Suprapubic skin (tissue), 4 donors: ENCODE results near the gene CCS.

ENCODE experiments used
- CTCF ChIP-seq, 2 donors: fragments of 200-600 bp in 1 of 2; fragments of 450-650 bp in 1 of 2; sonication (generic) in 1 of 2; IDR thresholded peaks; one replicate each; pipeline ENCODE4 v1.5.1; 2016 to 2019; ENCODE audit warnings: antibody characterized with exemption in 2 of 2, mild to moderate bottlenecking in 1 of 2, moderate library complexity in 1 of 2
- EP300 ChIP-seq: sonication (generic); formaldehyde crosslinking; IDR thresholded peaks from one replicate; pipeline ENCODE4 v1.6.1; 2017; ENCODE audit warnings: antibody characterized with exemption
- POLR2AphosphoS5 ChIP-seq, 3 donors: sonication (generic); formaldehyde crosslinking; IDR thresholded peaks; one replicate each; pipeline ENCODE4 v1.6.1; 2017; ENCODE audit warnings: antibody characterized with exemption in 3 of 3

- TF ChIP-seq CTCF (IDR thresholded peaks at IDR 0.05) (no peak), POLR2AphosphoS5 (IDR thresholded peaks at IDR 0.05) (no peak), EP300 (no peak)
Measured at GRCh38 chr11:66563832-66564231, 29.2 kb upstream of the CCS start.
